Measurements from ENCODE around the gene PRKCE.
"Not testable (repeated sequence)": the region's sequence is repeated elsewhere in the genome, so short reads cannot be mapped to it uniquely, and the experiment has no call there.

Gene PRKCE

DNA sequence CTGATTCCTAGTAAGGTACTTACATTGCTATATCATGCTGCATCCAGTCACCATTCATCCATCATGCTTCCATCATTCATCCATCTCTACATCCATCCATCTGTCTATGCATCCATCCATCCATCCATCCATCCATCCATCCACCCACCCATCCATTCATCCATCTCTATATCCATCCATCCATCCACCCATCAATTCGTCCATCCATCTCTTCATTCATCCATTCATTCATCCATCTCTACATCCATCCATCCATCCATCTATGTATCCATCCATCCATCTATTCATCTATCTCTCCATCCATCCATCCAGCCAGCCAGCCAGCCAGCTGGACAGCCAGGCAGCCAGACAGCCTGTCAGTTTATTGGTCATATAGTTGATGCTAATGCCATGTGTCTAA is 20.7 kb downstream of the PRKCE start:
- DNase-seq = no peak

DNA sequence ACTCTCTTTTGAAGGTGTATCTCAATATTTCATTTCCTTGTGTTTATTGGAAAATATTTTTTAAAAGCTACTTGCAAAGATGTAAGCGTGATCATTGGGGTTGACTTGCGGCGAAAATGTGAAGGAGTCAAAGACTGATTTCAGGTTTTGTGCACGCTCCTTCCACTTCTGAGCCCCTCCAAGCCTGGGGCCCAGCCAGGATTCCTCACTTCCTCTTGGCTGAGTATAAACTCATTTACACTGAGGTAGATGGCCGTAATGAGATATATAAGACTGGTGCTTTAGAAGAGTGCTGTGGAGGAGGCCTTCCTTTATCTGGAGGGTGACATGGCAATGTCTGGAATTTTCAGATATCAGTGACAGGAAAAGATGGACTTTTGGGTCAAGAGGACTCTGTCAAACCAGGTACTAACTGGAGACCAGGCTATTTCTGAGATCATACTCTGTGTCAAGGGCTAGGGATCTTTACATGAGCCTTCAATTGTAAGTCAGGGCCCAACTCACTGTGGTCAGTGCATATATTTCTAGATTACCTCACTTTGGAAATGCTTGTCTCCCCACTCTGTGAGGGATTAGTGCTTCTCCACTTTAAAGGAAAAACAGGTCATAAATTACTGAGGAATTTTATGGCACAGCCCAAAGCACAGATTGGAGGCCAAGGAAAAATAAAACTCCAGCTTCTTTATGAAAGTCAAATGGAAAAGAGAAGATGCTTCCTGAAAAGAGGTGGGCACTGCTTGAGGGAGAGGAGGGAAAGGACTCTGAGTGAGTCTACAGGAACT is 22.8 kb downstream of the PRKCE start:
- DNase-seq = no peak

GRCh38 chr2:45675263-45675812 is 23.9 kb downstream of the PRKCE start:
- peak; percentile 9 for DNase-seq

- DNase-seq = no peak
These were observed 24.6 kb downstream of the PRKCE start for GRCh38 chr2:45676088-45676487.

DNA sequence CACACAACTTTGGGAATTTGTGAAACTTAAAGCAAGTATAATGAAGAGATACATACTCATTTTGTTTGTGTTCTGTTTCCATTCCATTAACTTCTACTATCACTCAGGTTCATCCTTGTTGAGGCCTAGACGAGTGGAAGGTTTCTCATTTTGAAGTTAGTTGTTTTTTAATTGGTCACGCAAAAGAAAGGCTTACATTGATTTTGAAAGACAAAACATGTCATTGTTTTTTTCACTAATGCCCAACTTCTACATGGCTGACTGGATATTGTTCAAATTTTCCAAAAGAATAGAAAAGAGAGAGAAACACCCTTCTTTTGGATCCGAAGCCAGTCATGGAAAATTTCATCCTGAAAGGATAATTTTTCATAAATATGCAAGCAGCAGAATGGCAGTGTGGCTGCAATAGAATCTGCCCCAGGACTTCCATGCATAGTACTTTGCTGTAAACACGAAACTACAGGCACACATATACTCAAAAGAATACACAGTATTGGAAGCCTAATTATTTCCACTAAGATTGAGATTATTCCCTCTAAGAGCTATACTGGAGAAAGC is 27.4 kb downstream of the PRKCE start:
- no peak for DNase-seq

GRCh38 chr2:45680351-45680967 is 29.0 kb downstream of the PRKCE start:
- no peak for DNase-seq

DNA sequence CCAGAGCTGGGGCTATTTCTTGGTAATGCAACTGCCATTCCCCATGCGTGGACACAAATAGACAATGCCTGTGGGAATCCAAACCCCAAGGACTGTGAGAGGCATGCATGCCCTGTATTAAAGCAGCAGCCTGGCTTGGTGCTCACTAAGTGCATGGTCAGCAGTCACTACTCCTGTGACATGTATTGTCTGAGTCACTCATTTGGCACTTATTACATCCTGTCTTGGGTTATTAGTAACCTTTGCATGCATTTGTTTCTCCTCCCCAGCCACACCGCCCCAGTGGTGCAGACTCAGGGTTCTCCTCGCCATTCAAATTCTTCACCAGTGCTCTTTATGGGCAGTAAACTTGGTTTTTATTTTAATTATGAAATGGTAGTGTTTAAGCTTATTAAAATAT is 30.2 kb downstream of the PRKCE start:
- no peak for DNase-seq

- no peak for DNase-seq
These were observed 31.8 kb downstream of the PRKCE start for GRCh38 chr2:45683292-45683691.

GRCh38 chr2:45684756-45685155 is 33.3 kb downstream of the PRKCE start:
- no peak for DNase-seq

- no peak for DNase-seq
These were observed 33.8 kb downstream of the PRKCE start for GRCh38 chr2:45685260-45685659.

GRCh38 chr2:45687964-45688363 is 36.5 kb downstream of the PRKCE start:
- DNase-seq = no peak

GRCh38 chr2:45688479-45689298 is 37.2 kb downstream of the PRKCE start:
- DNase-seq = no peak

DNA sequence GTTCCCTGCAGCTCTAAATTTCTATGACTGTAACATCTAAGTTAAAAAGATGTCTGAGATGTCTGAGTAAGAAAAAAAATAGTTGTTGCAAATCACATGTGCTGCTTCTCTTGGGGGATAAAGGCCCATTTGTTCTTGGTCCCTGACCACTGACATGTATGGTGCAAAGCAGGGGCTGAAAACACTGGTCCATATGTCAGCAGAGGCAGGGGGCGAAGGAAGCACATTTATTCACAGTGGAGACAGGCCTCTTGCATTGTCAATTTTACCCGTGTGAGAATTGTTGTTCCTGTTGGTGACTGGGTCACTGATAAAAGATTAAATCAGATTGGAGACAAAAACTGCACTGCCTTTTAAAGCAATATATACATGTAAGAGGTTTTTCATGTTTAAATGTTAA is 38.8 kb downstream of the PRKCE start:
- DNase-seq = no peak

- no peak for DNase-seq
These were observed 39.9 kb downstream of the PRKCE start for GRCh38 chr2:45691171-45691999.

DNA sequence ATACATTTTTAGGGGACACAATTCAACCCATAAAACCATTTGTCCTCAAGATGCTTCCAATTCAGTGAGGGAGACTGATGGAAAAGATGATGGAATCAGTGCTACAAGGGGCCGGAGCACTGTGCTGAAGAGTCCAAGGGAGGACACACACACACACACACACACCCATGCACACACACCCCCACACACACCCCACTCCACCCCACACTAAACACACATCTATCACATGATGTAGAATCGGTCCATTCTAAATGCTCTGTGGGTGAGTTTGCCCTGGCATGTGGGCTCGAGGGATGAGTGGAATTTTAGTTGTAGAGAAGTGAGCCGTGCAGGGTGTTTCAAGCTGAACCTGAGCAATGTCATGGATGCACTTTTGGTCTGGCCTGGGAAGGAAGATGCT is 41.1 kb downstream of the PRKCE start:
- no peak for DNase-seq

DNA sequence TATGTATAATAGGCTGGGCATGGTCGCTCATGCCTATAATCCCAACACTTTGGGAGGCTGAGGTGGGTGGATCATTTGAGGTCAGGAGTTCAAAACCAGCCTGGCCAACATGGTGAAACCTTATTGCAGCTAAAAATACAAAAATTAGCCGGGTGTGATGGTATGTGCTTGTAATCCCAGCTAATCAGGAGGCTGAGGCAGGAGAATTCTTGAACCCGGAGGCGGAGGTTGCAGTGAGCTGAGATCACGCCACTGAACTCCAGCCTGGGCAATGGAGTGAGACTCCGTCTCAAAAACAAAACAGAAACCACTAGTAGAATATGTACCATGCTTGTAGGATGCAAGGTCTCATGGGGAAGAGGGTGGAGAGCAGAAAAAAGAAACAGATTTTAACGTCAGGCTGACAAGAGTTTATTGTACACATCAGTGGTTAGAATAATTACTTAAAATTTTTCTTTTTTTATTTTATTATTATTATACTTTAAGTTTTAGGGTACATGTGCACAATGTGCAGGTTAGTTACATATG is 44.1 kb downstream of the PRKCE start:
- not testable (repeated sequence) for DNase-seq

GRCh38 chr2:45696708-45697107 is 45.2 kb downstream of the PRKCE start:
- DNase-seq = no peak

DNA sequence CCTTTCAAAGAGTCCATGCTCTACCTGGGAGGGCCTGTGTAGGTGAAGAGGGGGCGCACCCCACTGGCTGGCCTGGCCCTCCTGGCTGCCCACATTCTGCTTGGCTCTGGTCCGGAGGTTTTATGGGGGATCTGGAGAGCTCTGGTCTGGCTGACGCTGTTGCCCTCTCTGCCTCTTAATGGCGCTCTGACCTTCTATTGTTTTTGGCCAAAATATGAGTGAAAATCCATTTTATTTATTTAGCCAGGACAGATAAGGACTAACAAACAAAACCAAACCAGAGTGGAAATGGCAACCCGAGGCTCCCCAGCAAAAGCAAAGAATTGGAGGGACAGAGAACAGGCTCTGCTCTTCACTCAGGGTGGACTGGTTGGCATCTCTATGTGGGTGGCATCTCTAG is 45.7 kb downstream of the PRKCE start:
- no peak for DNase-seq

DNA sequence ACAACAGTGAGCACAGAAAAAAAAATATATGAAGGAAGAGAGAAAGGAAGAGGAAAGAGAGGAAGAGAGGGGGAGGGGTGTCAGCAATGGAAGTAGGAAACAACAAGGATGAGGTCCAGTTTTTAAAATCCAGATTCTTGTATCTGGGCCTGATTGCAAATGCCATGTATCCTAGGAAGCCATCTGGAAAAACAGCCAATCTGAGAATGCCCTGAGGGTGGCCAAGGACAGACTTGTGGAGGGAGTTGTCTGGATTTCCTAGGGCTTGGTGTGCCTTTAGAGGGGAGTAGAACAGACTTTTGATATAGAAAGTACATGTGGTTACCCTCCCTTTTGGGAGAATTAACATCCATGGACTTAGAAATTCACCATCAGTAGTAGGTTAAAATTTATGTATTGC is 47.1 kb downstream of the PRKCE start:
- no peak for DNase-seq

- no peak for DNase-seq
These were observed 47.7 kb downstream of the PRKCE start for GRCh38 chr2:45699032-45699658.

GRCh38 chr2:45700407-45701013 is 49.0 kb downstream of the PRKCE start:
- DNase-seq = no peak

Data from NCI-H1105 (cell line).